RWPE2 (cell line): ENCODE results near the gene NRG4.
A peak's percentile ranks its signal among the peaks of the same experiment; 100 is the strongest.

ENCODE experiments used
- ATAC-seq: fragments of 200-7000 bp; cut with Tn5 transposase; 3 replicates; pipeline ENCODE4 v1.9.1; 2021; ENCODE audit warnings: low read depth
- DNase-seq: peaks from one replicate; pipeline ENCODE4 v3.0.0-alpha.2; 2020; ENCODE audit warnings: low spot score
- H3K27ac ChIP-seq: fragments of 450-650 bp; 2 replicates; pipeline ENCODE4 v1.5.1; 2017; ENCODE audit warnings: mild to moderate bottlenecking; ENCODE audit not compliant: poor library complexity, severe bottlenecking
- H3K27me3 ChIP-seq: fragments of 250-450 bp; sonication (Bioruptor Pico); 2 replicates; pipeline ENCODE4 v1.5.1; 2021; ENCODE audit warnings: mild to moderate bottlenecking, moderate library complexity; ENCODE audit not compliant: insufficient read depth, poor library complexity, severe bottlenecking
- H3K36me3 ChIP-seq: fragments of 250-450 bp; sonication (Bioruptor Pico); 2 replicates; pipeline ENCODE4 v1.5.1; 2020; ENCODE audit warnings: low read depth, mild to moderate bottlenecking, moderate library complexity
- H3K4me1 ChIP-seq: fragments of 250-450 bp; sonication (Bioruptor Pico); 2 replicates; pipeline ENCODE4 v1.5.1; 2021; ENCODE audit warnings: mild to moderate bottlenecking, moderate library complexity; ENCODE audit not compliant: insufficient read depth, poor library complexity, severe bottlenecking
- H3K4me3 ChIP-seq: fragments of 250-450 bp; sonication (Bioruptor Pico); 2 replicates; pipeline ENCODE4 v1.5.1; 2021; ENCODE audit warnings: mild to moderate bottlenecking, moderate library complexity; ENCODE audit not compliant: severe bottlenecking
- H3K9me3 ChIP-seq: fragments of 250-450 bp; sonication (Bioruptor Pico); 2 replicates; pipeline ENCODE4 v1.5.1; 2021; ENCODE audit warnings: mild to moderate bottlenecking, moderate library complexity; ENCODE audit not compliant: severe bottlenecking
- CTCF ChIP-seq: fragments of 450-650 bp; IDR thresholded peaks from one replicate; pipeline ENCODE4 v1.5.1; 2017; ENCODE audit warnings: mild to moderate bottlenecking, moderate library complexity; ENCODE audit not compliant: poor library complexity, severe bottlenecking

NRG4 gene

GRCh38 chr15:75891895-75892294, 120.3 kb downstream of the NRG4 start:
- H3K27ac ChIP-seq, result peak overlapping the region; percentile 75
- peaks cover 57% of the 10 kb centered on the region for H3K36me3 ChIP-seq
- H3K27me3 ChIP-seq, result no peaks in the 10 kb centered on the region

More at GRCh38 chr15:75891895-75892294, 120.3 kb downstream of the NRG4 start:
- no peak overlapping the region for H3K4me3 ChIP-seq
- H3K4me1 ChIP-seq, result peaks cover 16% of the 10 kb centered on the region
- TF ChIP-seq CTCF, result no peak
- DNase-seq (no peak), ATAC-seq (peak; percentile 95)
- H3K9me3 ChIP-seq, result no peaks in the 10 kb centered on the region
